NCI-H510A (cell line): Measurements from ENCODE around the gene DEK.
"Not testable (repeated sequence)": the region's sequence is repeated elsewhere in the genome, so short reads cannot be mapped to it uniquely, and the experiment has no call there.

Source experiments
- DNase-seq: peaks from one replicate; lab custom pipeline; 2025; lab: John Stamatoyannopoulos, UW

DEK gene

GRCh38 chr6:18240230-18240629 lies 24.1 kb downstream of the DEK start:
- no peak for DNase-seq

DNA sequence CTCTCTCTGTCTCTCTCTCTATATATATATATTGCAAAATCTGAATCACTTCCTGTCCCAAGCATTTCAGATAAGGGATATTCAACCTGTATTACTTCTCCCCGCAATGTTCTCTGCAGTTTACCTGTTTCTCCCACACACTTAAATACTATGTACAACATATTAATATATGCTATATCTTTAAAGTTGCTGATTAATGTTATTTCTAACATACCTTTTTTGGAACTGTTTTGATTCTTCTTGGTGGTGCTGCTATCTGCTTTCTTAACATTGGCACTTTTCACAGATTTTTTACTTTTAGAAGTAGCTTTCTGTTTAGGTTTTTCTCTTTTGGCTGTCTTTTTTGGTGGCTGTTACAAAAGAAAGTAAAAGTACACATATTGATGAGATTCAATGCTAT lies 27.2 kb downstream of the DEK start:
- no peak for DNase-seq

GRCh38 chr6:18235524-18235923 lies 28.8 kb downstream of the DEK start:
- no peak for DNase-seq

- no peak for DNase-seq
Observed at GRCh38 chr6:18234564-18234963, 29.8 kb downstream of the DEK start.

DNA sequence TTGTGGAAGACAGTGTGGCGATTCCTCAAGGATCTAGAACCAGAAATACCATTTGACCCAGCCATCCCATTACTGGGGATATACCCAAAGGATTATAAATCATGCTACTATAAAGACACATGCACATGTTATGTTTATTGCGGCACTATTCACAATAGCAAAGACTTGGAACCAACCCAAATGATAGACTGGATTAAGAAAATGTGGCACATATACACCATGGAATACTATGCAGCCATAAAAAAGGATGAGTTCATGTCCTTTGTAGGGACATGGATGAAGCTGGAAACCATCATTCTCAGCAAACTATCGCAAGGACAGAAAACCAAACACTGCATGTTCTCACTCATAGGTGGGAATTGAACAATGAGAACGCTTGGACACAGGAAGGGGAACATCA lies 30.6 kb downstream of the DEK start:
- not testable (repeated sequence) for DNase-seq

GRCh38 chr6:18231856-18232255 lies 32.5 kb downstream of the DEK start:
- not testable (repeated sequence) for DNase-seq

GRCh38 chr6:18228590-18228989 lies 35.7 kb downstream of the DEK start:
- not testable (repeated sequence) for DNase-seq

DNA sequence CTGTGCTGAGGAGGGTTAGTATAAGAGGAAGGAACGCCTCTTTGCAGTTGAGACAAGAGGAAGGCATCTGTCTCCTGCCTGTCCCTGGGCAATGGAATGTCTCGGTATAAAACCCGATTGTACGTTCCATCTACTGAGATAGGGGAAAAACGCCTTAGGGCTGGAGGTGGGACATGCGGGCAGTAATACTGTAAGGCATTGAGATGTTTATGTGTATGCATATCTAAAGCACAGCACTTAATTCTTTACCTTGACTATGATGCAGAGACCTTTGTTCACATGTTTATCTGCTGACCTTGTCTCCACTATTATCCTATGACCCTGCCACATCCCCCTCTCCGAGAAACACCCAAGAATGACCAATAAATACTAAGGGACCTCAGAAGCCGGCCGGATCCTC lies 37.2 kb downstream of the DEK start:
- not testable (repeated sequence) for DNase-seq

GRCh38 chr6:18226451-18227105 lies 37.8 kb downstream of the DEK start:
- DNase-seq, result not testable (repeated sequence)

DNA sequence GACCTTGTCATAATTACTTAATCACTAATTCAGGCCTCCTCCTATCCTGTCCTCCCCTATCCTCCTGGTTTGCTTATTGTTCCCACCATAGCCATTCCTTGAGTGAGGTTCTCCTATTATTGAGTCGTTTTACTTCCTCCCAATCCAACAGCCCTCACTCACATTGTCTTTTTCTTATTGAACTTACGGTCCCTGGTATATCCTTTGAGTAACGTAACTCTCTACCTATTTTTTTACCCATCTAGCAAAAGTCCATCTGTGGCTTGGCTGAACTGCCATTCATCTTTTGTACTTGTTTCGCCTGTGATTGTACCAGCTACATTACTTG lies 43.1 kb downstream of the DEK start:
- no peak for DNase-seq

GRCh38 chr6:18219591-18219990 lies 44.7 kb downstream of the DEK start:
- DNase-seq, result no peak

DNA sequence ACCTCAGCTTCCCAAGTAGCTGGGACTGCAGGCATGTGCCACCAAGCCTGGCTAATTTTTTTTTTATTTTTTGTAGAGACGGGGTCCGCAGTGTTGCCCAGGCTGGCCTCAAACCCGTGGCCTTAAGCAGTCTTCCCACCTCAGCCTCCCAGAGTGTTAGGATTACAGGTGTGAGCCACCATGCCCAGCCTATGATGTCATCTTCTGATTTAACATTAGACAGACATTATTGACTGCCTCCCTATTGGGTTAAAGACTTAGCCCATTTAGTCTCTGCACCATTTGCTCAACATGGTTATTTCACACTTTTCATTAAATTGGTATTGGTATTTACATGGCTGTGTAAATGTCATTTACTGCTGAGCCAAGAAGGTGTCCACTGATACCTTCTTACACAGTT lies 46.1 kb downstream of the DEK start:
- no peak for DNase-seq

DNA sequence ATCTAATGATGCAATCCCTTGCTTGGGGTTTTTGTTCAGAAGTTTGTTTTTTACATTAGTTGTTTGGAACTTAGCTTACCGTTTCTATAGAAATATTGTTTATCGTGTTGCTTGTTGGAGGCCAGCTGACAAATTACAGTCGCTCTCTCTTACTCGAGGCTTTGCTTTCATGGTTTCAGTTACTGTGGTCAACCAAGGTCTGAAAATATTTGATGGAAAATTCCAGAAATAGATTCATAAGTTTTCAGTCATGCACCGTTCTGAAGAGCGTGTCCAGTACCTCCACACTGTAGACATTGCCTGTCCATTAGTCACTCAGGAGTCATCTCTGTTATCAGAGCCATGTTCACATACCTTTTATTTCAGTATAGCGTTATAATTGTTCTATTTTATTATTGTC lies 47.9 kb downstream of the DEK start:
- no peak for DNase-seq

DNA sequence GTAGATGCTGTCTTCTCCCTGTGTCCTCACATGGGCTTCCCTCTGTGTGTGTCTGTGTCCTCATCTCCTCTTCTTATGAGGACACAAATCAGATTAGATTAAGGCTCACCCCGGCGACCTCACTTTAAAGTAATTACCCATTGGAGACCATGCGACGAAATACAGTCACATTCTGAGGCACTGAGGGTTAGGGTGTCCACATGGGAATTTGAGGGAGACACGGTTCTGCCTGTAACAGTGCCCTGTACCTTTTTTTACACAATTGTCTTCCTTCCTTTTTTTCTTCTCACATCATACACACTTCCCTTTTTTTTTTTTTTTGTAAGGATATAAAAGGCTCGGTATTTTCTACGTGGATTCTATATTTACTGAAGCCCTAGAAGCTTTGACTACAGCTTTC lies 48.9 kb downstream of the DEK start:
- DNase-seq, result no peak

DNA sequence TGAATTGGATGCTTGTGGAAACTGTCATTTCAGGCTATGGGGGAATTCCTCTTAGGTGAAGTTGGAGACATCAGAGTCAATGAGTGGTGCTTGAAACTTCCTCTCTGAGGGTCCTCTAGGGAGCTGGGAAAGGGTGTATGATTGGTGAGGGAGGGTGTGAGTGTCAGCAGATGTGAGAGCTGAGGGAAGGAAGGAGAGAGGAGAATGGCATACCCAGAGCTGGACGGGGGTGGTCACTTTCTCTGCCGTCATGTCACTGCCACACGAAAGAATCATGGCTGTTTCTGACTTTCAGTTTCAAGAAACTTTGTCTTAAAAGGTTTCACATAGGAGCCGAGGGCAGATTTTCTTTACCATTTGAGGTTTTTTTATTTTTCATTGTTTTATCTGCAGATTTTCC lies 50.3 kb downstream of the DEK start:
- no peak for DNase-seq

GRCh38 chr6:18213439-18213838 lies 50.9 kb downstream of the DEK start:
- no peak for DNase-seq

- DNase-seq, result no peak
Observed at GRCh38 chr6:18212231-18212630, 52.1 kb downstream of the DEK start.

DNA sequence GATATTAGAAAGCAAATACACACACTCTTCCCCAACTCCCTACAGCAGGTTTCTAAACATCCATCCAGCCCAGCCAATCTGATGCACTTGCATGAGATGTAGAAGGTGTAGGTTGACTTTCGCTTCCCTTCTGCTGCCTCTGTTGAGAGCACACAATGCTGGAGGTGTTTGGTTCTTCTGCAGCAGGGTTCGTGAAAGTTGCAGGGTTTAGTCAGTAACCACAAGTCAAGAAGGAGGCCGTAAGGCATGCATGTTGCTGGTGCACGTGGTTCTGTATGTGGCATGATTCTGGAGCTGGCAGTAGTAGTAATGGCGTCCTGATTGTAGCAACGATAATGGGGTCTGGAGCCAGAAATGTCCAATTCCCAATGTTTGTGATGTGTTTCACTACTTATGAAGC lies 53.0 kb downstream of the DEK start:
- DNase-seq, result no peak

DNA sequence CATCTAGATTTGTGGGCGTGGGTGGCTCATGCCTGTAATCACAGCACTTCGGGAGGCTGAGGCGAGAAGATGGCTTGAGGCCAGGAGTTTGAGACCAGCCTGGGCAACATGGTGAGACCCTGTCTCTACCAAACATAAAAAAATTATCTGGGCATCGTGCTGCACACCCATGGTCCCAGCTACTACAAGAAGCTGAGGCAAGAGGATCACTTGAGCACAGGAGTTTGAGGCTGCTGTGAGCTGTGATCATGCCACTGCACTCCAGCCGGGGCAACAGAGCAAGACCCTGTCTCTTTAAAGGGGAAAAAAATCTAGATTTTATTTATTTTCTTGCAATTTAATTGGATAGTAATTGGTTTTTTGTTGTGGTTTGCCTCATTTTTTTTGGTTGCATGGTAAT lies 53.6 kb downstream of the DEK start:
- DNase-seq, result no peak

DNA sequence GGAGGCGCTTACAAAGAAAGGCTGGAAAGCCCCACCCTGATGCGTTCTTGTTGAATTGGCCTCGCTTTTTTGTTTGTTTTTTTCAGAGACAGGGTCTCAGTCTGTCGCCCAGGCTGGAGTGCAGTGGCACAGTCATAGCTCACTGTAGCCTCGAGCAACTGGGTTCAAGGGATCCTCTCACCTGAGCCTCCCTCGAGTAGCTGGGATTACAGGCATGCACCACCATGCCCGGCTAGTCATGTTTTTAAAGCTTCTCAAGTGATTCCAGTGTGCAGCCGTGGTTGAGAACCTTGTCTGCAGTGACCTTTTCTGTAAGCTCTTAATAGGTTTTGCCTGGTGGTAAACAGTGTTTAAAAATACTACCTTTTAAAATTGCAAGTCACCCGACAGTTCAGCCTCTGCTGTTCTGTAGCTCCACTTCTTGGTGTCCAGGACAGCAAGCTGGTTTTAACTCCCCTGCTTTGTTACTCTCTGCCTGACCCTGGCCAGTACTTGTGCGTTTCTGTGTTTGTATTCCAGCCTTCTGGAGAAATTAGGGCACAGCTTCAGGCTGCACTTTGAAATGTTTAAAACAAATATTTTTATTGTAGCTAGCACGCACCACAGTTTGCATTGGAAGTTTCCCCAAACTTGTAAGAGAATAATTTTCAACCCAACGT lies 54.7 kb downstream of the DEK start:
- DNase-seq, result no peak

DNA sequence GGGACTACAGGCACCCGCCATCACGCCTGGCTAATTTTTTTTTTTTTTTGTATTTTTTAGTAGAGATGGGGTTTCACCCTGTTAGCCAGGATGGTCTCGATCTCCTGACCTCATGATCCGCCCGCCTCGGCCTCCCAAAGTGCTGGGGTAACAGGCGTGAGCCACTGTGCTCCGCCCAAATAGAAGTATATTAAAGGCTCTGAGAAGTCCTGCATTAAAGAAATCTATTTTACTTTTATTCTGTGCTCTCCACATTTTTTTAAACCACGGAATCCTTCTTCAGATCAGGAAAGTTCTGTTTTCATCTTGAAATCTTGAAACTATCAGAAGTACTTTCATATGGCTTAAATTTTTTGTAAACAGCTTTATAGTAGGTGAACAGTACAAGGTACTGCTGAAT lies 55.6 kb downstream of the DEK start:
- not testable (repeated sequence) for DNase-seq

GRCh38 chr6:18207949-18208348 lies 56.4 kb downstream of the DEK start:
- peak; percentile 59 for DNase-seq

DNA sequence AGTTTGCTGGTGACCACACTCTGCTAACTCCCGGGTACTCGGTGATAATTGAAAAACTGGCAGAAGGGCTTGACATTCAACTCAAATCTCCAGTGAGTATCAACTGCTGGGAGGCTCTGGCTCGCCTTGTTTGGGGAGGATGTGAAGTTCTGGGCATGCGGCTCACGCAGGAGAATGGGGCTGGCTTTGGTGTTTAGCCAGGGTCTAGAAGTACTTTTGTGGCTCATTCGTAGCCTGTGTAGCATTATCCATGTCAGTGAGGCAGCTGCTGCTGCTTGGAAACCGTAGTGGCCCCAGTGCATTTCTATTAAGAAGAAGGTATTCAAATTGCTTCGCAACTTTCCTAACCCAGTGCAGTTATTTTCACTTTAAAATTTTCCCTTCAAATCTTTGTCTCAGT lies 56.9 kb downstream of the DEK start:
- DNase-seq, result no peak

- DNase-seq, result no peak
Observed at GRCh38 chr6:18206591-18206990, 57.7 kb downstream of the DEK start.
